GM18907 (cell line): Measurements from ENCODE around the gene PRTFDC1.

Source experiments
- ATAC-seq: cut with Tn5 transposase; IDR thresholded peaks from one replicate; pipeline ENCODE4 v1.9.1; 2021; ENCODE audit warnings: mild to moderate bottlenecking, moderate library complexity; ENCODE audit not compliant: unreplicated experiment

PRTFDC1 gene

DNA sequence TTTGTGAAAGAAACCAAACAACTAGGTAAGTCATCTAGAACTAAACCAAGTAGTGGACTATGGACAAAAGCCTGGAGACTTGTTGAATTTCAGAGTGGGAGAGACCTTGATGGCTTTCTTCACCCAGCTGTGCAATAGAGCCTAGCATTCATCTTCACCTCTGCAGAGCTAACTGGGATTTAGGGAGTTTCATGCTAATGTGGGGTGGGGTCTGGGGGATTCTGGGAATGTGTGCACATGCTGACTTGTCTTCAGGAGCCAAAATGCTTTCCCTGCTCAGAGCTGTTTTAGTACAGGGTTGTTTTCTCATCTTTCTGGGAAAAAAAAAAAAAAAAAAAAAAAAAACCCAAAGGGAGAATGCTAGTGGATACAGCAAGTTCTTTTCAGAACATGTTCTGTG is 147.4 kb downstream of the PRTFDC1 start:
- no peak for ATAC-seq

DNA sequence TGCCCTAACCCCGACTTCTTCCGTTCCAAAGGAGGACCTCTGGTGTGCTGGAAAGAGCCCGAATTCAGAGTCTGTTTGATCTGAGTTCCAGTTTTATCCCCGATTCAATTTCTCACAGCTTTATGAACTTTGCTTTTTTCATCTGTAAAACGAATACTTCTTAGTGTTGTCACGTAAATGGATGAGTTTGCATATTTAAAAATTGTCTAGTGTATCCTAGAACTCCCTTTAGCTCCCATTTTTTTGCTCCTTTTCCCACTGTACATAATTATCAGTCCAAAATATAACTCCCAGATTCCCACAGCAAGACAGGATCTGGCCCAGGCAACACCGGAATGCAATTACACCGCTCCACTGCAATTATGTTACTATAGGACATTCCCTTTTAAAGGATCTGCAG is 148.0 kb downstream of the PRTFDC1 start:
- ATAC-seq = no peak

- no peak for ATAC-seq
Observed at GRCh38 chr10:24802378-24802777, 150.0 kb downstream of the PRTFDC1 start.

GRCh38 chr10:24800861-24801260 is 151.5 kb downstream of the PRTFDC1 start:
- ATAC-seq = no peak
